Gastrocnemius medialis (tissue), 4 donors: ENCODE measurements around the gene SLC25A21.

Experiments used
- POLR2A ChIP-seq, 2 donors: fragments of 450-650 bp; IDR thresholded peaks; one replicate each; pipeline ENCODE4 v1.6.1; 2017; ENCODE audit warnings: antibody characterized with exemption in 2 of 2, mild to moderate bottlenecking in 2 of 2, moderate library complexity in 2 of 2
- TF ChIP-seq, protein P1 (sequence below), 5 experiments: fragments of 450-650 bp in 3 of 5; fragments of 200-600 bp in 2 of 5; sonication (generic) in 2 of 5; IDR thresholded peaks in 4 of 5; conservative IDR thresholded peaks in 1 of 5; 1 replicate in 4 of 5; 2 replicates in 1 of 5; pipeline ENCODE4 v1.5.1; 2016 to 2019; ENCODE audit warnings: antibody characterized with exemption in 5 of 5, mild to moderate bottlenecking in 3 of 5, moderate library complexity in 3 of 5

DNA sequence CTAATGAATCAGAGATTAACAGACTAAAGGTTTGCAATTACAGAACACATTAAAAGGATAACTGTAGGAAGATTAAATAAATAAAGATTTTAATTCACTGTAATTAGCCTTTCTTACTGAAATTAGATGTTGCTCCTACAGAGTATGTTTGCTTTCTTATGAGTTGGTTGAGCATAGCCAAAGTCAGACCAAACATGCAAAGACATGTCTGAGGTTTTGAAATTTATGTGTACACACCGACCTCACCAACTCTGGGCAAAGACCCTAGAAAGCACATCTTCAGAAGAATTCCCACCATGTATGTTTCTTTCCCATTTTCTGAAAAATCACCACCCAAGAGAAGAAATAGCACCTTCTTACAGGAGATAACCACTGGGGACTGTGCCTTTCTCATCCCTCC, 351.5 kb downstream of the SLC25A21 start:
- TF ChIP-seq, protein P1, sequence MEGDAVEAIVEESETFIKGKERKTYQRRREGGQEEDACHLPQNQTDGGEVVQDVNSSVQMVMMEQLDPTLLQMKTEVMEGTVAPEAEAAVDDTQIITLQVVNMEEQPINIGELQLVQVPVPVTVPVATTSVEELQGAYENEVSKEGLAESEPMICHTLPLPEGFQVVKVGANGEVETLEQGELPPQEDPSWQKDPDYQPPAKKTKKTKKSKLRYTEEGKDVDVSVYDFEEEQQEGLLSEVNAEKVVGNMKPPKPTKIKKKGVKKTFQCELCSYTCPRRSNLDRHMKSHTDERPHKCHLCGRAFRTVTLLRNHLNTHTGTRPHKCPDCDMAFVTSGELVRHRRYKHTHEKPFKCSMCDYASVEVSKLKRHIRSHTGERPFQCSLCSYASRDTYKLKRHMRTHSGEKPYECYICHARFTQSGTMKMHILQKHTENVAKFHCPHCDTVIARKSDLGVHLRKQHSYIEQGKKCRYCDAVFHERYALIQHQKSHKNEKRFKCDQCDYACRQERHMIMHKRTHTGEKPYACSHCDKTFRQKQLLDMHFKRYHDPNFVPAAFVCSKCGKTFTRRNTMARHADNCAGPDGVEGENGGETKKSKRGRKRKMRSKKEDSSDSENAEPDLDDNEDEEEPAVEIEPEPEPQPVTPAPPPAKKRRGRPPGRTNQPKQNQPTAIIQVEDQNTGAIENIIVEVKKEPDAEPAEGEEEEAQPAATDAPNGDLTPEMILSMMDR (IDR thresholded peaks at IDR 0.05 in 4 of 5, conservative IDR thresholded peaks at IDR 0.05 in 1 of 5), result no peak
- no peak for TF ChIP-seq POLR2A (IDR thresholded peaks at IDR 0.05)
